Natural killer cell (primary cell): ENCODE data around the gene RAX. TPM values are rescaled to one million over a fixed set of nuclear protein-coding genes. Genes with fewer than 3 reads are reported as not detected.
A peak's percentile ranks its signal among the peaks of the same experiment; 100 is the strongest.

Source experiments
- ATAC-seq, 3 donors: fragments of 150-1000 bp in 2 of 3; fragments of 200-7000 bp in 1 of 3; cut with Tn5 transposase; 1 replicate in 1 of 3; 2 replicates in 2 of 3; pipeline ENCODE4 v1.10.0; 2021; ENCODE audit warnings: mild to moderate bottlenecking in 2 of 3, moderate library complexity in 2 of 3
- DNase-seq, 2 donors: peaks; one replicate each; pipeline versions ENCODE4 v3.0.0 to v3.0.0-alpha.2; 2013 to 2021; ENCODE audit warnings: mixed read lengths in 1 of 2
- H3K27ac ChIP-seq: one replicate; pipeline ENCODE4 v1.5.1; 2013; ENCODE audit warnings: mild to moderate bottlenecking, low read length
- H3K27me3 ChIP-seq: one replicate; pipeline ENCODE4 v1.6.1; 2013; ENCODE audit warnings: low read length; ENCODE audit not compliant: control insufficient read depth, insufficient read depth
- H3K36me3 ChIP-seq: one replicate; pipeline ENCODE4 v1.6.1; 2013; ENCODE audit warnings: low read length; ENCODE audit not compliant: control insufficient read depth, insufficient read depth
- H3K4me1 ChIP-seq: one replicate; pipeline ENCODE4 v1.6.1; 2013; ENCODE audit warnings: low read length; ENCODE audit not compliant: control insufficient read depth, insufficient read depth
- H3K4me3 ChIP-seq: one replicate; pipeline ENCODE4 v1.5.1; 2013; ENCODE audit warnings: low read length
- H3K9me3 ChIP-seq: one replicate; pipeline ENCODE4 v1.6.1; 2013; ENCODE audit warnings: low read length; ENCODE audit not compliant: control insufficient read depth, insufficient read depth
- H3K27ac Mint-ChIP-seq, 2 donors: one replicate each; pipeline ENCODE4 v1.8.0; 2022; ENCODE audit warnings: mild to moderate bottlenecking in 2 of 2, mixed read lengths in 2 of 2, moderate library complexity in 1 of 2
- H3K27me3 Mint-ChIP-seq, 2 donors: one replicate each; pipeline ENCODE4 v1.8.0; 2022; ENCODE audit warnings: low read depth in 2 of 2, mixed read lengths in 2 of 2
- H3K36me3 Mint-ChIP-seq: one replicate; pipeline ENCODE4 v1.8.0; 2022; ENCODE audit warnings: mixed read lengths
- H3K4me1 Mint-ChIP-seq, 2 donors: one replicate each; pipeline ENCODE4 v1.8.0; 2022; ENCODE audit warnings: mixed read lengths in 2 of 2
- H3K4me3 Mint-ChIP-seq: one replicate; pipeline ENCODE4 v1.8.0; 2022; ENCODE audit warnings: mild to moderate bottlenecking, moderate library complexity, mixed read lengths
- H3K9me3 Mint-ChIP-seq, 2 donors: one replicate each; pipeline ENCODE4 v1.8.0; 2022; ENCODE audit warnings: mixed read lengths in 2 of 2
- CTCF ChIP-seq: fragments of 200-600 bp; IDR thresholded peaks from one replicate; pipeline ENCODE4 v1.8.0; 2022; ENCODE audit warnings: antibody characterized with exemption
- WGBS: methylation state at CpG from one replicate; pipeline ENCODE4 v1.1.7; 2013; ENCODE audit warnings: missing lambda C conversion rate; ENCODE audit not compliant: insufficient coverage; 5-methylcytosine and 5-hydroxymethylcytosine counted together
- intact Hi-C: fragments of 100-400 bp; cut with micrococcal nuclease; formaldehyde crosslinking; loops from one replicate; pipeline ENCODE4 v1.14.2; 2022
- total RNA-seq, 4 donors: library from RNA; stranded (reverse); fragments of 120-200 nt in 1 of 4; gene quantifications; one replicate each; pipeline versions ENCODE4 v1.2.3 to v1.2.4, GENCODE V29; 2013 to 2022

The RAX gene
- total RNA-seq, 3 donors from 2014 or later (not counting 1 experiment from before 2014, with no cell fraction given): not detected

- WGBS: 9% methylated on average over 17 of the region's 17 CpGs
- ATAC-seq (no peak), DNase-seq (no peak)
- Mint-ChIP-seq H3K4me1 (peaks cover 6 to 21% of the 10 kb centered on the region in 2 donors), H3K9me3 (no peaks in the 10 kb centered on the region), H3K4me3 (peak overlapping the region; percentile 38), H3K27me3 (peaks cover 63 to 67% of the 10 kb centered on the region in 2 donors), H3K36me3 (no peaks in the 10 kb centered on the region), H3K27ac (no peak overlapping the region)
- Histone ChIP-seq H3K36me3 (no peaks in the 10 kb centered on the region), H3K27ac (no peak overlapping the region), H3K27me3 (peaks cover 71% of the 10 kb centered on the region), H3K9me3 (no peaks in the 10 kb centered on the region), H3K4me1 (peaks cover 22% of the 10 kb centered on the region), H3K4me3 (no peak overlapping the region)
- no peak for TF ChIP-seq CTCF
- intact Hi-C loops: no loop called here
Observed at GRCh38 chr18:59269563-59270119, 3.6 kb downstream of the RAX start.

- Histone ChIP-seq H3K9me3 (no peaks in the 10 kb centered on the region), H3K4me3 (no peak overlapping the region), H3K27me3 (peaks cover 71% of the 10 kb centered on the region), H3K36me3 (no peaks in the 10 kb centered on the region), H3K4me1 (peaks cover 22% of the 10 kb centered on the region), H3K27ac (no peak overlapping the region)
- peak in 1 of 2 donors; percentile 24 for DNase-seq
- H3K36me3 Mint-ChIP-seq: no peaks in the 10 kb centered on the region
- TF ChIP-seq CTCF: no peak
- no peak overlapping the region for H3K27ac Mint-ChIP-seq
- 3% methylated on average over 90 of the region's 90 CpGs for WGBS
- H3K27me3 Mint-ChIP-seq: peaks cover 59 to 64% of the 10 kb centered on the region in 2 donors
- intact Hi-C loops: no loop called here
- no peak overlapping the region for H3K4me3 Mint-ChIP-seq
- H3K4me1 Mint-ChIP-seq: peaks cover 6 to 18% of the 10 kb centered on the region in 2 donors
- H3K9me3 Mint-ChIP-seq: no peaks in the 10 kb centered on the region
- ATAC-seq: peak in 2 of 3 donors; percentile 19 to 61
Observed at GRCh38 chr18:59268721-59269562, 4.3 kb downstream of the RAX start.

- Histone ChIP-seq H3K9me3 (no peaks in the 10 kb centered on the region), H3K4me1 (peaks cover 19% of the 10 kb centered on the region), H3K36me3 (no peaks in the 10 kb centered on the region), H3K27me3 (peaks cover 68% of the 10 kb centered on the region), H3K4me3 (no peak overlapping the region), H3K27ac (no peak overlapping the region)
- DNase-seq (no peak), ATAC-seq (no peak)
- H3K27ac Mint-ChIP-seq: no peak overlapping the region
- peaks cover 61 to 69% of the 10 kb centered on the region in 2 donors for H3K27me3 Mint-ChIP-seq
- intact Hi-C loops: no loop called here
- H3K4me1 Mint-ChIP-seq: peaks cover 6 to 12% of the 10 kb centered on the region in 2 donors
- no peaks in the 10 kb centered on the region for H3K9me3 Mint-ChIP-seq
- WGBS: 10% methylated on average over 28 of the region's 28 CpGs
- H3K36me3 Mint-ChIP-seq: no peaks in the 10 kb centered on the region
- no peak for TF ChIP-seq CTCF
- H3K4me3 Mint-ChIP-seq: no peak overlapping the region
Observed at GRCh38 chr18:59268127-59268720, 5.0 kb downstream of the RAX start.
